Coronary artery (tissue), 2 donors: ENCODE data around the gene MREG.

Experiments used
- DNase-seq: peaks from one replicate; pipeline ENCODE4 v3.0.0-alpha.2; 2017; ENCODE audit warnings: low spot score
- H3K27ac ChIP-seq, 2 donors: fragments of 200-600 bp; sonication (generic); one replicate each; pipeline ENCODE4 v1.5.1; 2016 to 2019
- H3K4me3 ChIP-seq: fragments of 200-600 bp; sonication (generic); 2 replicates; pipeline ENCODE4 v1.5.1; 2016; ENCODE audit warnings: mild to moderate bottlenecking, moderate library complexity
- TF ChIP-seq, protein P1 (sequence below): fragments of 200-600 bp; sonication (generic); IDR thresholded peaks from one replicate; pipeline ENCODE4 v1.5.1; 2019; ENCODE audit warnings: antibody characterized with exemption

Gene MREG

DNA sequence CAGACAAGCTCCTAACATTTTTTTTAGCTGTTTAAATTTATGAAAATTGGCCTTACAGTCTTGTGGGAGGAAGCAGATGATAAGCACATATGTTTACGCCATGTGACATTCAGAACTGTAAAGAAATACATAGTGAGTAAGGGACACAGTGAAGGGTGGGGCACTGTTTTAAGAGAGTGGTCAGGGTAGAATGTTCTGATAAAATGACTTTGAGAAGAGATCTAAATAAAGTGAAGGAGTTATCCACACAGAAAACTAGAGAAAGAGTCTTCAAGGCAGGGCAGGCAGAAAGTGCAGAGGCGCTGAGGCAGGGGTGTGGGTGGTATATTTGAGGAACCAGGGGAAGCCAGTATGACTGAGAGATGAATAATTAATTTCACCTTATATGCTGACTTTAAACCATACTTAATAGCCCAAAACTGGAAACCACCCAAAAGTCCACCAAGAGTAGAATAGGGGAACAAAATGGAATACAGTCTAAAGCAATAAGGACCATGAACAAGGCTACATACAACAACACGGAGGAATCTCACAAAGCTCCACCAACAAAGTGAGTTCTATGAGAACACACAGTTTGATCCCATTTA lies 8.6 kb downstream of the MREG start:
- Histone ChIP-seq H3K27ac (no peak overlapping the region), H3K4me3 (no peak overlapping the region)
- TF ChIP-seq, protein P1, sequence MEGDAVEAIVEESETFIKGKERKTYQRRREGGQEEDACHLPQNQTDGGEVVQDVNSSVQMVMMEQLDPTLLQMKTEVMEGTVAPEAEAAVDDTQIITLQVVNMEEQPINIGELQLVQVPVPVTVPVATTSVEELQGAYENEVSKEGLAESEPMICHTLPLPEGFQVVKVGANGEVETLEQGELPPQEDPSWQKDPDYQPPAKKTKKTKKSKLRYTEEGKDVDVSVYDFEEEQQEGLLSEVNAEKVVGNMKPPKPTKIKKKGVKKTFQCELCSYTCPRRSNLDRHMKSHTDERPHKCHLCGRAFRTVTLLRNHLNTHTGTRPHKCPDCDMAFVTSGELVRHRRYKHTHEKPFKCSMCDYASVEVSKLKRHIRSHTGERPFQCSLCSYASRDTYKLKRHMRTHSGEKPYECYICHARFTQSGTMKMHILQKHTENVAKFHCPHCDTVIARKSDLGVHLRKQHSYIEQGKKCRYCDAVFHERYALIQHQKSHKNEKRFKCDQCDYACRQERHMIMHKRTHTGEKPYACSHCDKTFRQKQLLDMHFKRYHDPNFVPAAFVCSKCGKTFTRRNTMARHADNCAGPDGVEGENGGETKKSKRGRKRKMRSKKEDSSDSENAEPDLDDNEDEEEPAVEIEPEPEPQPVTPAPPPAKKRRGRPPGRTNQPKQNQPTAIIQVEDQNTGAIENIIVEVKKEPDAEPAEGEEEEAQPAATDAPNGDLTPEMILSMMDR, result no peak
- no peak for DNase-seq

- TF ChIP-seq, protein P1, result no peak
- Histone ChIP-seq H3K27ac (no peak overlapping the region), H3K4me3 (no peak overlapping the region)
- DNase-seq, result no peak
Measured at GRCh38 chr2:216003876-216004696, 9.3 kb downstream of the MREG start.

DNA sequence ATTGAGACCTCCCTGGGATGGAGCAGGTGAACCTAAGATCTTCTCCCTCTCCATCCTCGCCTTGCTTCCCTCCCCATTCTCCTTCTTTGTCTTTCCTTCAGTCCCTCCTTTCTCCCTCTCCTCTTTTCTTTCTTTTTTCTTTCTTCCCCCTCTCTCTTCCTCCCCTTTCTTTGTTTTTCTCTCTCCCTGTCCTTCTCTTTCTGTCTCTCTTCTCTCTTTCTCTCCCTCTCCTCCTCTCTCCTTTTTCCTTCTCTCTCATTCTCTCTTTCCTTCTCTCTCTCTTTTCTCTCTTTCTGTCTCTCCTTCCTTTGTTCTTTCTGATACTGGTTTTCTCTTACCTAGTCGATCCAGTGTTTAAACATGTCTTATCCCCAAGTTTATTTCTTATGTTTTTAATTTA lies 10.7 kb downstream of the MREG start:
- Histone ChIP-seq H3K4me3 (no peak overlapping the region), H3K27ac (no peak overlapping the region)
- TF ChIP-seq, protein P1, result no peak

DNA sequence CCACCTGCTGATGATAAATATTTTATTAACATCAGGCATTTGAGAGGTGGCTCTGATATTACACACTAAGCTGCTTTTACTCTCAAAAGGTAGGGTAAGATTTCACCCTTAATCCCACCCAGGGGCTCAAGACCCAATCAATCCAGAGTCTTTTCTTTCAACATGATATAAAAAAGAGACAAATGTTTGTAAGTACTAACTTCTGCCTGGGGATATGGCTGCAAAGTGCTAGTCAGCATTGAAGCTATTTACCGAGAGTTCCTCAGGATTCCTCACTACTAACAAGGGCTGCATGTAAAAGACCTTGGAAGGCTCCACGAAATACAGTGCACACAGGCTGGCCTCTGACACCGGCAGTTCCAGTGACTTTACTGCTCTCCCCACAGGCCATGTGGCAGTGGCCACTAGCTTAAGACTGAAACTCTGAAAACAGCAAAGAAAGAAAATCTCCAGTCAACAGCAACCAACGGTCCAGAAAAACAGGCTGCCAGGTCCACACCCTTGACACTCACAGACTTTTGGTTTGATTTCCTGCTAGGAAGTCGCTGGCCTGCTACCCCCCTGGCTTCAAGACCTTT lies 11.2 kb downstream of the MREG start:
- Histone ChIP-seq H3K4me3 (no peak overlapping the region), H3K27ac (no peak overlapping the region)
- TF ChIP-seq, protein P1, result no peak
- DNase-seq, result no peak

More for the DNA sequence above, 10.7 kb downstream of the MREG start:
- DNase-seq, result no peak

DNA sequence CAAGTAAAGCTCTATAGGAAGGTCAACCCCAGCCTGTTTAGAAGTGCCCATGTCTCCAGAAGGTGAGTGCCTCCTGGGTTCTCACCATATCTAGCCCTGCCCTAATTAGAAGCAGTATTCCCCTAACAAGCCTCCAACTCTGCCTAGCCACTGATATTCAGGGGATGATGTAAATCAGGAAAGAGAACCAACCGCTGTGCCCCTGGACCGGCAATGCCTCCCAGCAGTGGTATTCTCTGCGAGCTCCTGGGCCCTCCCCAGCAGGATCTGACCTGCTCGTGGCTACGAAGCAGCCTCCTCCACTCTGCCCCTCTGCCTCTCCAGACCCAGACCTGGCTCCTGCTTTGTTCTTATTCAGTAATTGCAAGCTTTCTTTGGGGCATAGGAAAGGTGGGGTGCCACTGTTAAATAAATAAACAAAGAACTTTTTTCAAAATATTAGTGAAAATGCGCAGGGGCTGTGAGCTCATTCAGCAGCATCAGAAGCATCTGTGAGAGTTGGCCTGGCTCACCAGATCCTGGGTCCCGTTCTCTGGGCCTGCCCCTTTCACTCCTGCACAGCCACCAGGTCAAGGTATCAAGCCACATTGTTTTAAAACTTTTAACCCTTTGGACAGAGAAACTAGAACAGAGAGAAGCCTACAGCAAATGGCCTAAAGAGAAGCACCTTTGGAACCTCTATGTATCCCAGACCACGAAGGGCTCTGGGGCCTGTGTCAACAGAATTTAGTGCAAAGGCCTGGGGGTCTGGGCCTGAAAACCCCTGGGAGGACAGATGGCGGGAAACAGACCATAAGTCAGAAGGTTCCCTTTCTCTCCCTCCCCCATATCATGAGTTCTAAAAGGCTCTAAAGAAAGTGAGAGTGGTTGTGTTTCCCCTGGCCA lies 11.9 kb downstream of the MREG start:
- H3K27ac ChIP-seq, result no peak overlapping the region
- TF ChIP-seq, protein P1, result no peak
- H3K4me3 ChIP-seq, result no peak overlapping the region
- no peak for DNase-seq

GRCh38 chr2:215998636-215999035 lies 14.7 kb downstream of the MREG start:
- Histone ChIP-seq H3K4me3 (no peak overlapping the region), H3K27ac (no peak overlapping the region)
- no peak for DNase-seq
- TF ChIP-seq, protein P1, result no peak
